HAP-1 (cell line): Measurements from ENCODE around the gene TXNDC15.
"Not testable (repeated sequence)": the region's sequence is repeated elsewhere in the genome, so short reads cannot be mapped to it uniquely, and the experiment has no call there.

Source experiments
- DNase-seq, 2 experiments: peaks; one replicate each; pipeline ENCODE4 v3.0.0-alpha.2; 2016 to 2020; ENCODE audit warnings: low spot score in 2 of 2
- H3K27me3 ChIP-seq: fragments of 250-450 bp; sonication (Bioruptor Pico); 2 replicates; pipeline ENCODE4 v1.5.1; 2020; ENCODE audit warnings: low read depth, mild to moderate bottlenecking, moderate library complexity
- H3K36me3 ChIP-seq: fragments of 250-450 bp; sonication (Bioruptor Pico); replicated peaks from 2 replicates; pipeline ENCODE4 v1.5.1; 2020; ENCODE audit warnings: mild to moderate bottlenecking
- H3K4me1 ChIP-seq: fragments of 250-450 bp; sonication (Bioruptor Pico); 2 replicates; pipeline ENCODE4 v1.5.1; 2020; ENCODE audit warnings: mild to moderate bottlenecking
- H3K4me3 ChIP-seq: fragments of 250-450 bp; sonication (Bioruptor Pico); 2 replicates; pipeline ENCODE4 v1.5.1; 2020; ENCODE audit warnings: mild to moderate bottlenecking, moderate library complexity
- H3K9me3 ChIP-seq: fragments of 250-450 bp; sonication (Bioruptor Pico); 2 replicates; pipeline ENCODE4 v1.5.1; 2020; ENCODE audit warnings: mild to moderate bottlenecking, moderate library complexity
- in situ Hi-C: fragments of 300-500 bp; cut with MboI; formaldehyde crosslinking; loops from 3 replicates; pipeline ENCODE4 v1.14.3; 2020; ENCODE audit warnings: low sequenced_read_pairs, inconsistent platforms, mixed read lengths

TXNDC15 gene

GRCh38 chr5:134849434-134849933, 24.7 kb upstream of the TXNDC15 start:
- peaks cover 11% of the 10 kb centered on the region for H3K4me1 ChIP-seq
- H3K4me3 ChIP-seq, DNase-seq, H3K9me3 ChIP-seq, H3K27me3 ChIP-seq, in situ Hi-C loops: not testable (repeated sequence)
- H3K36me3 ChIP-seq: peaks cover 31% of the 10 kb centered on the region

- Histone ChIP-seq H3K27me3 (no peaks in the 10 kb centered on the region), H3K4me1 (peaks cover 6% of the 10 kb centered on the region), H3K9me3 (no peaks in the 10 kb centered on the region), H3K36me3 (peaks cover 49% of the 10 kb centered on the region), H3K4me3 (no peak overlapping the region)
- in situ Hi-C loops: no loop called here
- peak; percentile 32 to 43 for DNase-seq
Observed at GRCh38 chr5:134851307-134851923, 22.8 kb upstream of the TXNDC15 start.

- H3K4me3 ChIP-seq, H3K4me1 ChIP-seq, H3K9me3 ChIP-seq, DNase-seq, H3K27me3 ChIP-seq, in situ Hi-C loops: not testable (repeated sequence)
- H3K36me3 ChIP-seq: peaks cover 49% of the 10 kb centered on the region
Observed at GRCh38 chr5:134856465-134856864, 17.7 kb upstream of the TXNDC15 start.

- in situ Hi-C loops: no loop called here
- Histone ChIP-seq H3K4me3 (no peak overlapping the region), H3K9me3 (no peaks in the 10 kb centered on the region), H3K27me3 (no peaks in the 10 kb centered on the region), H3K4me1 (no peaks in the 10 kb centered on the region), H3K36me3 (peaks cover 40% of the 10 kb centered on the region)
- DNase-seq: no peak
Observed at GRCh38 chr5:134857401-134857800, 16.8 kb upstream of the TXNDC15 start.

GRCh38 chr5:134864707-134865106, 9.5 kb upstream of the TXNDC15 start:
- H3K9me3 ChIP-seq: no peaks in the 10 kb centered on the region
- no peak for DNase-seq
- H3K4me3 ChIP-seq: no peak overlapping the region
- H3K4me1 ChIP-seq: no peaks in the 10 kb centered on the region
- in situ Hi-C loops: no loop called here
- H3K36me3 ChIP-seq: 0 out of 2 replicates have a peak, but pooled peaks cover 3% of the 10 kb centered on the region
- no peaks in the 10 kb centered on the region for H3K27me3 ChIP-seq

- in situ Hi-C loops: no loop called here
- peaks cover 13% of the 10 kb centered on the region for H3K4me1 ChIP-seq
- DNase-seq: no peak
- no peak overlapping the region; the same call in 1 of the 2 replicates for H3K4me3 ChIP-seq
- no peaks in the 10 kb centered on the region for H3K27me3 ChIP-seq
- no peaks in the 10 kb centered on the region for H3K9me3 ChIP-seq
- H3K36me3 ChIP-seq: no peaks in the 10 kb centered on the region
Observed at GRCh38 chr5:134873494-134873893, 677 bp upstream of the TXNDC15 start.

GRCh38 chr5:134874831-134875655, 872 bp downstream of the TXNDC15 start:
- Histone ChIP-seq H3K4me3 (peak overlapping the region; percentile 68), H3K9me3 (no peaks in the 10 kb centered on the region), H3K36me3 (no peaks in the 10 kb centered on the region), H3K4me1 (peaks cover 13% of the 10 kb centered on the region), H3K27me3 (no peaks in the 10 kb centered on the region)
- peak; percentile 57 to 63 for DNase-seq
- in situ Hi-C loops: no loop called here

GRCh38 chr5:134877159-134877558, 3.0 kb downstream of the TXNDC15 start:
- H3K4me3 ChIP-seq: no peak overlapping the region
- in situ Hi-C loops: no loop called here

GRCh38 chr5:134878403-134878802, 4.2 kb downstream of the TXNDC15 start:
- Histone ChIP-seq H3K4me3 (no peak overlapping the region), H3K27me3 (no peaks in the 10 kb centered on the region), H3K9me3 (no peaks in the 10 kb centered on the region), H3K36me3 (no peaks in the 10 kb centered on the region), H3K4me1 (peaks cover 18% of the 10 kb centered on the region)
- in situ Hi-C loops: no loop called here
- no peak for DNase-seq

More at GRCh38 chr5:134877159-134877558, 3.0 kb downstream of the TXNDC15 start:
- Histone ChIP-seq H3K4me1 (peaks cover 18% of the 10 kb centered on the region), H3K9me3 (no peaks in the 10 kb centered on the region), H3K27me3 (no peaks in the 10 kb centered on the region), H3K36me3 (no peaks in the 10 kb centered on the region)
- no peak for DNase-seq

- Histone ChIP-seq H3K4me1 (peaks cover 13% of the 10 kb centered on the region), H3K36me3 (no peaks in the 10 kb centered on the region), H3K9me3 (no peaks in the 10 kb centered on the region), H3K4me3 (no peak overlapping the region), H3K27me3 (no peaks in the 10 kb centered on the region)
- no peak for DNase-seq
- in situ Hi-C loops: no loop called here
Observed at GRCh38 chr5:134879456-134879855, 5.3 kb downstream of the TXNDC15 start.

GRCh38 chr5:134880937-134881336, 6.8 kb downstream of the TXNDC15 start:
- H3K9me3 ChIP-seq, in situ Hi-C loops, H3K4me1 ChIP-seq: not testable (repeated sequence)

GRCh38 chr5:134881711-134882110, 7.5 kb downstream of the TXNDC15 start:
- in situ Hi-C loops, H3K4me3 ChIP-seq, DNase-seq, H3K27me3 ChIP-seq, H3K4me1 ChIP-seq, H3K9me3 ChIP-seq, H3K36me3 ChIP-seq: not testable (repeated sequence)

More at GRCh38 chr5:134880937-134881336, 6.8 kb downstream of the TXNDC15 start:
- not testable (repeated sequence) for H3K27me3 ChIP-seq, H3K36me3 ChIP-seq, DNase-seq, H3K4me3 ChIP-seq

GRCh38 chr5:134887593-134888159, 13.5 kb downstream of the TXNDC15 start:
- H3K36me3 ChIP-seq: peaks cover 7% of the 10 kb centered on the region; the same call in 1 of the 2 replicates
- H3K4me3 ChIP-seq: no peak overlapping the region
- in situ Hi-C loops: no loop called here
- no peaks in the 10 kb centered on the region for H3K9me3 ChIP-seq
- no peak for DNase-seq
- H3K4me1 ChIP-seq: no peaks in the 10 kb centered on the region
- H3K27me3 ChIP-seq: no peaks in the 10 kb centered on the region; the same call in 1 of the 2 replicates

- H3K4me3 ChIP-seq: no peak overlapping the region
- in situ Hi-C loops: no loop called here
Observed at GRCh38 chr5:134889335-134889734, 15.2 kb downstream of the TXNDC15 start.

More at GRCh38 chr5:134889335-134889734, 15.2 kb downstream of the TXNDC15 start:
- DNase-seq: no peak
- Histone ChIP-seq H3K9me3 (no peaks in the 10 kb centered on the region), H3K27me3 (no peaks in the 10 kb centered on the region; the same call in 1 of the 2 replicates), H3K36me3 (peaks cover 7% of the 10 kb centered on the region; the same call in 1 of the 2 replicates), H3K4me1 (no peaks in the 10 kb centered on the region)
